GM23338 (cell line): ENCODE data around the gene KPNA4. TPM values are rescaled to one million over a fixed set of nuclear protein-coding genes. Genes with fewer than 3 reads are reported as not detected.

Source experiments
- ATAC-seq: fragments of 200-7000 bp; cut with Tn5 transposase; 3 replicates; pipeline ENCODE4 v1.9.1; 2020
- DNase-seq: peaks from one replicate; pipeline ENCODE4 v3.0.0-alpha.2; 2015; ENCODE audit warnings: low spot score
- H2AFZ ChIP-seq: fragments of 200-600 bp; sonication (generic); 2 replicates; pipeline ENCODE4 v1.8.0; 2016; ENCODE audit warnings: antibody characterized with exemption, mild to moderate bottlenecking, moderate library complexity
- H3F3A ChIP-seq: fragments of 200-600 bp; sonication (generic); replicated peaks from 2 replicates; pipeline ENCODE4 v1.8.0; 2017; ENCODE audit warnings: antibody characterized with exemption, mixed run types, low read depth
- H3K27ac ChIP-seq: fragments of 200-600 bp; sonication (generic); 2 replicates; pipeline ENCODE4 v1.6.1; 2016; ENCODE audit warnings: low read depth
- H3K27me3 ChIP-seq: fragments of 200-600 bp; sonication (generic); 2 replicates; pipeline ENCODE4 v1.8.0; 2016; ENCODE audit warnings: mild to moderate bottlenecking, mixed run types, moderate library complexity; ENCODE audit not compliant: insufficient read depth
- H3K36me3 ChIP-seq: fragments of 200-600 bp; sonication (generic); 2 replicates; pipeline ENCODE4 v1.8.0; 2016; ENCODE audit warnings: mild to moderate bottlenecking; ENCODE audit not compliant: insufficient read depth
- H3K4me1 ChIP-seq: fragments of 200-600 bp; sonication (generic); 2 replicates; pipeline ENCODE4 v1.8.0; 2016; ENCODE audit warnings: mild to moderate bottlenecking, moderate library complexity; ENCODE audit not compliant: insufficient read depth
- H3K4me2 ChIP-seq: fragments of 200-600 bp; sonication (generic); 2 replicates; pipeline ENCODE4 v1.7.1; 2017; ENCODE audit warnings: mixed run types
- H3K4me3 ChIP-seq: fragments of 200-600 bp; sonication (generic); 2 replicates; pipeline ENCODE4 v1.6.1; 2016; ENCODE audit warnings: mixed run types
- H3K79me2 ChIP-seq: fragments of 200-600 bp; sonication (generic); replicated peaks from 2 replicates; pipeline ENCODE4 v1.8.0; 2017; ENCODE audit warnings: mild to moderate bottlenecking; ENCODE audit not compliant: insufficient read depth
- H3K9me2 ChIP-seq: fragments of 200-600 bp; sonication (generic); 2 replicates; pipeline ENCODE4 v1.8.0; 2017; ENCODE audit not compliant: insufficient read depth
- H4K20me1 ChIP-seq: fragments of 200-600 bp; sonication (generic); replicated peaks from 2 replicates; pipeline ENCODE4 v1.8.0; 2017; ENCODE audit warnings: mild to moderate bottlenecking; ENCODE audit not compliant: insufficient read depth
- H3K27ac Mint-ChIP-seq: 2 replicates; pipeline ENCODE4 v1.8.0; 2020; ENCODE audit warnings: inconsistent platforms, mild to moderate bottlenecking, moderate library complexity, mixed read lengths
- H3K27me3 Mint-ChIP-seq: 3 replicates; pipeline ENCODE4 v1.8.0; 2022; ENCODE audit warnings: low read depth, mild to moderate bottlenecking, moderate library complexity, mixed read lengths, inconsistent platforms; ENCODE audit not compliant: insufficient read depth, poor library complexity
- H3K36me3 Mint-ChIP-seq: 3 replicates; pipeline ENCODE4 v1.8.0; 2021; ENCODE audit warnings: low read depth, mild to moderate bottlenecking, inconsistent platforms, moderate library complexity, mixed read lengths
- H3K4me1 Mint-ChIP-seq: 3 replicates; pipeline ENCODE4 v1.8.0; 2020; ENCODE audit warnings: mild to moderate bottlenecking, inconsistent platforms, mixed read lengths
- H3K4me3 Mint-ChIP-seq: 3 replicates; pipeline ENCODE4 v1.8.0; 2021; ENCODE audit warnings: moderate library complexity, mild to moderate bottlenecking, inconsistent platforms, mixed read lengths
- H3K9me3 Mint-ChIP-seq: 3 replicates; pipeline ENCODE4 v1.8.0; 2020; ENCODE audit warnings: moderate library complexity, mild to moderate bottlenecking, inconsistent platforms, mixed read lengths
- CREB1 ChIP-seq: fragments of 250-450 bp; sonication (Bioruptor Pico); IDR thresholded peaks from 2 replicates; pipeline ENCODE4 v1.5.0; 2020; ENCODE audit warnings: low read depth, mild to moderate bottlenecking, moderate library complexity
- EZH2phosphoT487 ChIP-seq: fragments of 200-600 bp; sonication (generic); IDR thresholded peaks from one replicate; pipeline ENCODE4 v1.8.1; 2018; ENCODE audit warnings: antibody characterized with exemption; ENCODE audit not compliant: unreplicated experiment
- JUNB ChIP-seq: IDR thresholded peaks from one replicate; pipeline ENCODE4 v1.6.1; 2016; ENCODE audit warnings: antibody characterized with exemption; ENCODE audit not compliant: unreplicated experiment
- NANOG ChIP-seq: IDR thresholded peaks from 2 replicates; pipeline ENCODE4 v1.6.1; 2016; ENCODE audit warnings: antibody characterized with exemption, borderline replicate concordance
- STAT1 ChIP-seq: IDR thresholded peaks from one replicate; pipeline ENCODE4 v1.6.1; 2016; ENCODE audit warnings: antibody characterized with exemption; ENCODE audit not compliant: unreplicated experiment
- ZNF114 ChIP-seq: fragments of 250-450 bp; sonication (Bioruptor Pico); IDR thresholded peaks from 2 replicates; pipeline ENCODE4 v1.5.0; 2020; ENCODE audit warnings: mild to moderate bottlenecking, moderate library complexity
- ZNF331 ChIP-seq: fragments of 250-450 bp; sonication (Bioruptor Pico); IDR thresholded peaks from 2 replicates; pipeline ENCODE4 v1.5.0; 2020; ENCODE audit warnings: low read depth, mild to moderate bottlenecking, moderate library complexity
- polyA plus RNA-seq: library from polyadenylated mRNA; unstranded; fragments of >200 nt; fragmentation: Nextera tagmentation; extraction: Ambion mirVana; gene quantifications from 2 replicates; pipeline ENCODE4 v1.2.1, GENCODE V29; 2016
- total RNA-seq: library from RNA; depleted of rRNA; stranded (reverse); fragments of >200 nt; shearing (Covaris generic); gene quantifications from 2 replicates; pipeline ENCODE4 v1.2.3, GENCODE V29; 2014
- TF ChIP-seq, protein P1 (sequence below), 2 experiments: fragments of 200-600 bp in 1 of 2; sonication (generic) in 1 of 2; conservative IDR thresholded peaks; 2 replicates each; pipeline versions ENCODE4 v1.5.1 to v1.6.1; 2016 to 2017; ENCODE audit warnings: antibody characterized with exemption in 2 of 2, low read depth in 2 of 2, mild to moderate bottlenecking in 2 of 2, moderate library complexity in 1 of 2
- TF ChIP-seq, protein P2 (sequence below): fragments of 250-450 bp; sonication (Bioruptor Pico); IDR thresholded peaks from 2 replicates; pipeline ENCODE4 v1.5.0; 2020; ENCODE audit warnings: mild to moderate bottlenecking, moderate library complexity
- TF ChIP-seq, protein P3 (sequence below): IDR thresholded peaks from one replicate; pipeline ENCODE4 v1.6.1; 2018; ENCODE audit warnings: antibody characterized with exemption; ENCODE audit not compliant: unreplicated experiment
- TF ChIP-seq, protein P4 (sequence below): IDR thresholded peaks from 2 replicates; pipeline ENCODE4 v1.6.1; 2016; ENCODE audit warnings: antibody characterized with exemption

Gene KPNA4
- total and polyA plus RNA-seq, 2 experiments from 2014 or later = 17.8 to 36.2 TPM

DNA sequence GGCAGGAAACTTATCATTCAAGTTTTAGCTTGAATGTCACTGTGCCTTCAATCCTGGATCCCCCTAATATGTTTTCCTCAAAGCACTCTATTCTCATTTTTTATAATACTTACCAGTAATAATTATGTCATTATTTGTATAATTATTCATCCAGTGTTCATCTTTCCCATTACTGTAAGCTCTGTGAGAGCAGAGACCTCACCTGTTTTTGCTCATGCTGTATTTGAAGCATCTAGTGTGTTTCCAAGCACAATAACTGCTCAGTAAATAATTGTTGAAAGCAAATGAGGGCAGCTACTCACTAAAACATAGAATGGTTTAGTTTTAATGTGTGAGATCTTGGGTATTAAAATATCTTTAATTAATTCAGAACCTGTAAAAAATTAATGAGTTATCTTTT is 36.9 kb upstream of the KPNA4 start:
- ATAC-seq (no peak), DNase-seq (no peak)
- Histone ChIP-seq H3K36me3 (no peaks in the 10 kb centered on the region), H3K9me2 (no peaks in the 10 kb centered on the region), H3F3A (no peaks in the 10 kb centered on the region), H3K27ac (no peak overlapping the region), H4K20me1 (no peaks in the 10 kb centered on the region), H3K4me3 (no peak overlapping the region), H3K4me2 (no peak overlapping the region), H3K79me2 (no peaks in the 10 kb centered on the region), H3K4me1 (no peaks in the 10 kb centered on the region), H2AFZ (no peak overlapping the region), H3K27me3 (no peaks in the 10 kb centered on the region)
- Mint-ChIP-seq H3K27me3 (peaks cover 2% of the 10 kb centered on the region), H3K27ac (no peak overlapping the region), H3K4me1 (no peaks in the 10 kb centered on the region), H3K36me3 (no peaks in the 10 kb centered on the region), H3K4me3 (no peak overlapping the region), H3K9me3 (no peaks in the 10 kb centered on the region)
- TF ChIP-seq ZNF331 (no peak), NANOG (no peak), ZNF114 (no peak), CREB1 (CRISPR knock-in tag) (no peak), EZH2phosphoT487 (no peak), JUNB (no peak), STAT1 (no peak)
- TF ChIP-seq, protein P1, sequence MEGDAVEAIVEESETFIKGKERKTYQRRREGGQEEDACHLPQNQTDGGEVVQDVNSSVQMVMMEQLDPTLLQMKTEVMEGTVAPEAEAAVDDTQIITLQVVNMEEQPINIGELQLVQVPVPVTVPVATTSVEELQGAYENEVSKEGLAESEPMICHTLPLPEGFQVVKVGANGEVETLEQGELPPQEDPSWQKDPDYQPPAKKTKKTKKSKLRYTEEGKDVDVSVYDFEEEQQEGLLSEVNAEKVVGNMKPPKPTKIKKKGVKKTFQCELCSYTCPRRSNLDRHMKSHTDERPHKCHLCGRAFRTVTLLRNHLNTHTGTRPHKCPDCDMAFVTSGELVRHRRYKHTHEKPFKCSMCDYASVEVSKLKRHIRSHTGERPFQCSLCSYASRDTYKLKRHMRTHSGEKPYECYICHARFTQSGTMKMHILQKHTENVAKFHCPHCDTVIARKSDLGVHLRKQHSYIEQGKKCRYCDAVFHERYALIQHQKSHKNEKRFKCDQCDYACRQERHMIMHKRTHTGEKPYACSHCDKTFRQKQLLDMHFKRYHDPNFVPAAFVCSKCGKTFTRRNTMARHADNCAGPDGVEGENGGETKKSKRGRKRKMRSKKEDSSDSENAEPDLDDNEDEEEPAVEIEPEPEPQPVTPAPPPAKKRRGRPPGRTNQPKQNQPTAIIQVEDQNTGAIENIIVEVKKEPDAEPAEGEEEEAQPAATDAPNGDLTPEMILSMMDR (conservative IDR thresholded peaks at IDR 0.05; ENCODE audit: low read depth in 2 of 2) = no peak
- TF ChIP-seq, protein P2, sequence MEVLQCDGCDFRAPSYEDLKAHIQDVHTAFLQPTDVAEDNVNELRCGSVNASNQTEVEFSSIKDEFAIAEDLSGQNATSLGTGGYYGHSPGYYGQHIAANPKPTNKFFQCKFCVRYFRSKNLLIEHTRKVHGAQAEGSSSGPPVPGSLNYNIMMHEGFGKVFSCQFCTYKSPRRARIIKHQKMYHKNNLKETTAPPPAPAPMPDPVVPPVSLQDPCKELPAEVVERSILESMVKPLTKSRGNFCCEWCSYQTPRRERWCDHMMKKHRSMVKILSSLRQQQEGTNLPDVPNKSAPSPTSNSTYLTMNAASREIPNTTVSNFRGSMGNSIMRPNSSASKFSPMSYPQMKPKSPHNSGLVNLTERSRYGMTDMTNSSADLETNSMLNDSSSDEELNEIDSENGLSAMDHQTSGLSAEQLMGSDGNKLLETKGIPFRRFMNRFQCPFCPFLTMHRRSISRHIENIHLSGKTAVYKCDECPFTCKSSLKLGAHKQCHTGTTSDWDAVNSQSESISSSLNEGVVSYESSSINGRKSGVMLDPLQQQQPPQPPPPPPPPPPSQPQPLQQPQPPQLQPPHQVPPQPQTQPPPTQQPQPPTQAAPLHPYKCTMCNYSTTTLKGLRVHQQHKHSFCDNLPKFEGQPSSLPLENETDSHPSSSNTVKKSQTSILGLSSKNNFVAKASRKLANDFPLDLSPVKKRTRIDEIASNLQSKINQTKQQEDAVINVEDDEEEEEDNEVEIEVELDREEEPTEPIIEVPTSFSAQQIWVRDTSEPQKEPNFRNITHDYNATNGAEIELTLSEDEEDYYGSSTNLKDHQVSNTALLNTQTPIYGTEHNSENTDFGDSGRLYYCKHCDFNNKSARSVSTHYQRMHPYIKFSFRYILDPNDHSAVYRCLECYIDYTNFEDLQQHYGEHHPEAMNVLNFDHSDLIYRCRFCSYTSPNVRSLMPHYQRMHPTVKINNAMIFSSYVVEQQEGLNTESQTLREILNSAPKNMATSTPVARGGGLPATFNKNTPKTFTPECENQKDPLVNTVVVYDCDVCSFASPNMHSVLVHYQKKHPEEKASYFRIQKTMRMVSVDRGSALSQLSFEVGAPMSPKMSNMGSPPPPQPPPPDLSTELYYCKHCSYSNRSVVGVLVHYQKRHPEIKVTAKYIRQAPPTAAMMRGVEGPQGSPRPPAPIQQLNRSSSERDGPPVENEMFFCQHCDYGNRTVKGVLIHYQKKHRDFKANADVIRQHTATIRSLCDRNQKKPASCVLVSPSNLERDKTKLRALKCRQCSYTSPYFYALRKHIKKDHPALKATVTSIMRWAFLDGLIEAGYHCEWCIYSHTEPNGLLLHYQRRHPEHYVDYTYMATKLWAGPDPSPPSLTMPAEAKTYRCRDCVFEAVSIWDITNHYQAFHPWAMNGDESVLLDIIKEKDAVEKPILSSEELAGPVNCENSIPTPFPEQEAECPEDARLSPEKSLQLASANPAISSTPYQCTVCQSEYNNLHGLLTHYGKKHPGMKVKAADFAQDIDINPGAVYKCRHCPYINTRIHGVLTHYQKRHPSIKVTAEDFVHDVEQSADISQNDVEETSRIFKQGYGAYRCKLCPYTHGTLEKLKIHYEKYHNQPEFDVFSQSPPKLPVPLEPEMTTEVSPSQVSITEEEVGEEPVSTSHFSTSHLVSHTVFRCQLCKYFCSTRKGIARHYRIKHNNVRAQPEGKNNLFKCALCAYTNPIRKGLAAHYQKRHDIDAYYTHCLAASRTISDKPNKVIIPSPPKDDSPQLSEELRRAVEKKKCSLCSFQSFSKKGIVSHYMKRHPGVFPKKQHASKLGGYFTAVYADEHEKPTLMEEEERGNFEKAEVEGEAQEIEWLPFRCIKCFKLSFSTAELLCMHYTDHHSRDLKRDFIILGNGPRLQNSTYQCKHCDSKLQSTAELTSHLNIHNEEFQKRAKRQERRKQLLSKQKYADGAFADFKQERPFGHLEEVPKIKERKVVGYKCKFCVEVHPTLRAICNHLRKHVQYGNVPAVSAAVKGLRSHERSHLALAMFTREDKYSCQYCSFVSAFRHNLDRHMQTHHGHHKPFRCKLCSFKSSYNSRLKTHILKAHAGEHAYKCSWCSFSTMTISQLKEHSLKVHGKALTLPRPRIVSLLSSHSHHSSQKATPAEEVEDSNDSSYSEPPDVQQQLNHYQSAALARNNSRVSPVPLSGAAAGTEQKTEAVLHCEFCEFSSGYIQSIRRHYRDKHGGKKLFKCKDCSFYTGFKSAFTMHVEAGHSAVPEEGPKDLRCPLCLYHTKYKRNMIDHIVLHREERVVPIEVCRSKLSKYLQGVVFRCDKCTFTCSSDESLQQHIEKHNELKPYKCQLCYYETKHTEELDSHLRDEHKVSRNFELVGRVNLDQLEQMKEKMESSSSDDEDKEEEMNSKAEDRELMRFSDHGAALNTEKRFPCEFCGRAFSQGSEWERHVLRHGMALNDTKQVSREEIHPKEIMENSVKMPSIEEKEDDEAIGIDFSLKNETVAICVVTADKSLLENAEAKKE = no peak
- TF ChIP-seq, protein P3, sequence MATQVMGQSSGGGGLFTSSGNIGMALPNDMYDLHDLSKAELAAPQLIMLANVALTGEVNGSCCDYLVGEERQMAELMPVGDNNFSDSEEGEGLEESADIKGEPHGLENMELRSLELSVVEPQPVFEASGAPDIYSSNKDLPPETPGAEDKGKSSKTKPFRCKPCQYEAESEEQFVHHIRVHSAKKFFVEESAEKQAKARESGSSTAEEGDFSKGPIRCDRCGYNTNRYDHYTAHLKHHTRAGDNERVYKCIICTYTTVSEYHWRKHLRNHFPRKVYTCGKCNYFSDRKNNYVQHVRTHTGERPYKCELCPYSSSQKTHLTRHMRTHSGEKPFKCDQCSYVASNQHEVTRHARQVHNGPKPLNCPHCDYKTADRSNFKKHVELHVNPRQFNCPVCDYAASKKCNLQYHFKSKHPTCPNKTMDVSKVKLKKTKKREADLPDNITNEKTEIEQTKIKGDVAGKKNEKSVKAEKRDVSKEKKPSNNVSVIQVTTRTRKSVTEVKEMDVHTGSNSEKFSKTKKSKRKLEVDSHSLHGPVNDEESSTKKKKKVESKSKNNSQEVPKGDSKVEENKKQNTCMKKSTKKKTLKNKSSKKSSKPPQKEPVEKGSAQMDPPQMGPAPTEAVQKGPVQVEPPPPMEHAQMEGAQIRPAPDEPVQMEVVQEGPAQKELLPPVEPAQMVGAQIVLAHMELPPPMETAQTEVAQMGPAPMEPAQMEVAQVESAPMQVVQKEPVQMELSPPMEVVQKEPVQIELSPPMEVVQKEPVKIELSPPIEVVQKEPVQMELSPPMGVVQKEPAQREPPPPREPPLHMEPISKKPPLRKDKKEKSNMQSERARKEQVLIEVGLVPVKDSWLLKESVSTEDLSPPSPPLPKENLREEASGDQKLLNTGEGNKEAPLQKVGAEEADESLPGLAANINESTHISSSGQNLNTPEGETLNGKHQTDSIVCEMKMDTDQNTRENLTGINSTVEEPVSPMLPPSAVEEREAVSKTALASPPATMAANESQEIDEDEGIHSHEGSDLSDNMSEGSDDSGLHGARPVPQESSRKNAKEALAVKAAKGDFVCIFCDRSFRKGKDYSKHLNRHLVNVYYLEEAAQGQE = no peak
- TF ChIP-seq, protein P4, sequence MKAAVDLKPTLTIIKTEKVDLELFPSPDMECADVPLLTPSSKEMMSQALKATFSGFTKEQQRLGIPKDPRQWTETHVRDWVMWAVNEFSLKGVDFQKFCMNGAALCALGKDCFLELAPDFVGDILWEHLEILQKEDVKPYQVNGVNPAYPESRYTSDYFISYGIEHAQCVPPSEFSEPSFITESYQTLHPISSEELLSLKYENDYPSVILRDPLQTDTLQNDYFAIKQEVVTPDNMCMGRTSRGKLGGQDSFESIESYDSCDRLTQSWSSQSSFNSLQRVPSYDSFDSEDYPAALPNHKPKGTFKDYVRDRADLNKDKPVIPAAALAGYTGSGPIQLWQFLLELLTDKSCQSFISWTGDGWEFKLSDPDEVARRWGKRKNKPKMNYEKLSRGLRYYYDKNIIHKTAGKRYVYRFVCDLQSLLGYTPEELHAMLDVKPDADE = no peak
